ENCODE data around the gene SAFB2.

SAFB2 gene

GRCh38 chr19:5580161-5580571, 42.4 kb downstream of the SAFB2 start:
- TF ChIP-seq SIN3A (IDR thresholded peaks at IDR 0.05; ENCODE audit: borderline replicate concordance, insufficient read depth, low read length) (no peak), FOXP2 (optimal IDR thresholded peaks at IDR 0.05; ENCODE audit: borderline replicate concordance, extremely low read depth, extremely low read length, insufficient read depth) (no peak), TAF1 (IDR thresholded peaks at IDR 0.05; ENCODE audit: borderline replicate concordance, insufficient read depth, low read length) (no peak), POLR2AphosphoS5 (IDR thresholded peaks at IDR 0.05; ENCODE audit: low read depth, low read length) (no peak), REST (IDR thresholded peaks at IDR 0.05; ENCODE audit: insufficient read depth in 1 of 2, low read depth in 2 of 2, low read length in 2 of 2) (no peak)

- TF ChIP-seq POLR2AphosphoS5 (IDR thresholded peaks at IDR 0.05; ENCODE audit: low read depth, low read length) (no peak), SIN3A (IDR thresholded peaks at IDR 0.05; ENCODE audit: borderline replicate concordance, insufficient read depth, low read length) (no peak), REST (IDR thresholded peaks at IDR 0.05; ENCODE audit: insufficient read depth in 1 of 2, low read depth in 2 of 2, low read length in 2 of 2) (no peak), FOXP2 (optimal IDR thresholded peaks at IDR 0.05; ENCODE audit: borderline replicate concordance, extremely low read depth, extremely low read length, insufficient read depth) (no peak), TAF1 (IDR thresholded peaks at IDR 0.05; ENCODE audit: borderline replicate concordance, insufficient read depth, low read length) (no peak)
Measured at GRCh38 chr19:5579697-5580096, 42.9 kb downstream of the SAFB2 start.

GRCh38 chr19:5579286-5579685, 43.3 kb downstream of the SAFB2 start:
- TF ChIP-seq POLR2AphosphoS5 (IDR thresholded peaks at IDR 0.05; ENCODE audit: low read depth, low read length) (no peak), SIN3A (IDR thresholded peaks at IDR 0.05; ENCODE audit: borderline replicate concordance, insufficient read depth, low read length) (no peak), REST (IDR thresholded peaks at IDR 0.05; ENCODE audit: insufficient read depth in 1 of 2, low read depth in 2 of 2, low read length in 2 of 2) (no peak), TAF1 (IDR thresholded peaks at IDR 0.05; ENCODE audit: borderline replicate concordance, insufficient read depth, low read length) (no peak), FOXP2 (optimal IDR thresholded peaks at IDR 0.05; ENCODE audit: borderline replicate concordance, extremely low read depth, extremely low read length, insufficient read depth) (no peak)

- TF ChIP-seq TAF1 (IDR thresholded peaks at IDR 0.05; ENCODE audit: borderline replicate concordance, insufficient read depth, low read length) (no peak), FOXP2 (optimal IDR thresholded peaks at IDR 0.05; ENCODE audit: borderline replicate concordance, extremely low read depth, extremely low read length, insufficient read depth) (peak; percentile 43)
Measured at GRCh38 chr19:5578097-5578846, 44.3 kb downstream of the SAFB2 start.

GRCh38 chr19:5575590-5575989, 47.0 kb downstream of the SAFB2 start:
- TF ChIP-seq TAF1 (IDR thresholded peaks at IDR 0.05; ENCODE audit: borderline replicate concordance, insufficient read depth, low read length), result no peak
- TF ChIP-seq REST (IDR thresholded peaks at IDR 0.05; ENCODE audit: insufficient read depth in 1 of 2, low read depth in 2 of 2, low read length in 2 of 2), result no peak

Data from PFSK-1 (cell line).